MM.1S (cell line): ENCODE data around the gene POLD4.

Experiments
- EZH2 ChIP-seq: fragments of 300-600 bp; sonication (generic); optimal IDR thresholded peaks from 2 replicates; pipeline ENCODE3; 2017; ENCODE audit warnings: low read depth, mild to moderate bottlenecking, antibody characterized with exemption, low read length, mixed read lengths
- EZH2phosphoT487 ChIP-seq: fragments of 300-600 bp; sonication (generic); IDR thresholded peaks from 2 replicates; pipeline ENCODE4 v1.6.1; 2018; ENCODE audit warnings: antibody characterized with exemption, low read length
- TF ChIP-seq, protein P1 (sequence below): fragments of 300-600 bp; sonication (generic); IDR thresholded peaks from 2 replicates; pipeline ENCODE4 v1.5.1; 2016; ENCODE audit warnings: antibody characterized with exemption, low read length, mixed read lengths

GRCh38 chr11:67309166-67309565 lies 44.2 kb downstream of the POLD4 start:
- TF ChIP-seq, protein P1, sequence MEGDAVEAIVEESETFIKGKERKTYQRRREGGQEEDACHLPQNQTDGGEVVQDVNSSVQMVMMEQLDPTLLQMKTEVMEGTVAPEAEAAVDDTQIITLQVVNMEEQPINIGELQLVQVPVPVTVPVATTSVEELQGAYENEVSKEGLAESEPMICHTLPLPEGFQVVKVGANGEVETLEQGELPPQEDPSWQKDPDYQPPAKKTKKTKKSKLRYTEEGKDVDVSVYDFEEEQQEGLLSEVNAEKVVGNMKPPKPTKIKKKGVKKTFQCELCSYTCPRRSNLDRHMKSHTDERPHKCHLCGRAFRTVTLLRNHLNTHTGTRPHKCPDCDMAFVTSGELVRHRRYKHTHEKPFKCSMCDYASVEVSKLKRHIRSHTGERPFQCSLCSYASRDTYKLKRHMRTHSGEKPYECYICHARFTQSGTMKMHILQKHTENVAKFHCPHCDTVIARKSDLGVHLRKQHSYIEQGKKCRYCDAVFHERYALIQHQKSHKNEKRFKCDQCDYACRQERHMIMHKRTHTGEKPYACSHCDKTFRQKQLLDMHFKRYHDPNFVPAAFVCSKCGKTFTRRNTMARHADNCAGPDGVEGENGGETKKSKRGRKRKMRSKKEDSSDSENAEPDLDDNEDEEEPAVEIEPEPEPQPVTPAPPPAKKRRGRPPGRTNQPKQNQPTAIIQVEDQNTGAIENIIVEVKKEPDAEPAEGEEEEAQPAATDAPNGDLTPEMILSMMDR, result no peak
- TF ChIP-seq EZH2phosphoT487 (no peak), EZH2 (no peak)
